ENCODE results near the gene ATF7.
"Not testable (repeated sequence)": the region's sequence is repeated elsewhere in the genome, so short reads cannot be mapped to it uniquely, and the experiment has no call there.

ATF7 gene

GRCh38 chr12:53564941-53565340 is 61.2 kb downstream of the ATF7 start:
- DNase-seq (ENCODE audit: low read depth) = no peak

DNA sequence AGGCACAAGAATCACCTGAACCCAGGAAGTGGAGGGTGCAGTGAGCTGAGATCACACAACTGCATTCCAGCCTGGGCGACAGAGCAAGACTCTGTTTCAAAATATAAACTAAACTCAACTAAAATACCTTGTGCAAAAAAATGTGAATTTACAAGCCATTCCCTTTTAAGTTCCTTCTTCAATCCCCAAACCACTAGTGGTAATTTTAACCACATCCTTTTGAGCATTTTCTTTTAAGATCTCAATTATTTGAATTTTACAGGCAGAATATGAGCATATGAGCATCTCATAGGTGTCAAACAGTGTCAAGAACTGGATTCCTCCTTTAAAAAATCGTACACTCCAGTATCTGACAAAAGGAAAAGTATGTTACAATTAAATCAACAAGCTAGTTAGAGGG is 61.9 kb downstream of the ATF7 start:
- DNase-seq (ENCODE audit: low read depth) = no peak

DNA sequence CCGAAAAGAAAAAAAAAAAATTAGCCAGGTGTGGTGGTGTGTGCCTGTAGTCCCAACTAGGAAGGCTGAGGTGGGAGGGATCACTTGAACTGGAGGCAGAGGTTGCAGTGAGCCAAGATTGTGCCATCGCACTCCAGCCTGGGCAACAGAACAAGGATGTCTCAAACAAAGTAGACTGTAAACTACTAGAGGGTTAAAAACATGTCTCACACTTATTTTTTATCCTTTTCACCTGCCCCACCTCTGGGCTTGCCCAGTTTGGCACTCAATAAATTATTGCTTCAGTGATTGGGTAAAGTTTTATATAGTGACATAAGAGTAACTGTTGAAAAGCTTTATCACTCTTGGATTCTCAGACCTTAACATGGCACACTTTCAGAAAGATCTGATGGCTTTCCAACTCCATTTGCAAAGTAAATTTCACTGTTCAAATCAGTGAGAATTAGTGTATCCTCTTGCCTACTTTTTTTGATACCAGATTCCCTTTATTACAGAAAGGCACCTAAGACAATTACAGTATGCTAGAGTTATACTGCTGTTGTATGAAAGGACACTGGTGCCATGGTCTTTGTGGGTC is 62.6 kb downstream of the ATF7 start:
- no peak for DNase-seq (ENCODE audit: low read depth)

GRCh38 chr12:53561590-53561953 is 64.6 kb downstream of the ATF7 start:
- DNase-seq (ENCODE audit: low read depth) = peak; percentile 82

DNA sequence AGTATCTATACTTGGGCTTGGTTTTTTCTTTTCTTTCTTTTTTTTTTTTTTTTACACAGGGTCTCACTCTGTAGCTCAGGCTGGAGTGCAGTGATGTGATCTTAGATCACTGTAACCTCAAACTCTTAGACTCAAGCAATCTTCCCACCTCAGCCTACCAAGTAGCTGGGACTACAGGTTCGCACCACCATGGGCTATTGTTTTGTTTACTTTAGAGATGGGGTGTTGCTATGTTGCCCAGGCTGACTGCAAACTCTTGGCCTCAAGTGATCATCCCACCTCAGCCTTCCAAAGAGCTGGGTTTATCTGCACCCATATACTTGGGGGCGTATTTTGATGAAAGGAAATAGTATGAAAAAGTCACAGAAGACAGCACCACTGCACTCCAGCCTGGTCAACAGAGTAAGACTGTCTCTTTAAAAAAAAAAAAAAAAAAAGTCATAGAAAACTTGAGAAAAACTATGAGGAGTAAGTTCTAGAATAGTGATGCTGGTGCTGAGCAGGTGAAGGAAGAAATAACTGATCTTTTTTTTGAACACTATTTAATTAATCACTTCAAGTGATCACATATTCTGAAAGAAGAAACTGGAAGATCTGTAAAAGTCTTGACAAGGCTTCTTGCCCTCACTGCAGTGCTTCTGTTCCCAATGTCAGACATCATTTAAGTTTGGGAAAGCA is 65.1 kb downstream of the ATF7 start:
- no peak for DNase-seq (ENCODE audit: low read depth)

DNA sequence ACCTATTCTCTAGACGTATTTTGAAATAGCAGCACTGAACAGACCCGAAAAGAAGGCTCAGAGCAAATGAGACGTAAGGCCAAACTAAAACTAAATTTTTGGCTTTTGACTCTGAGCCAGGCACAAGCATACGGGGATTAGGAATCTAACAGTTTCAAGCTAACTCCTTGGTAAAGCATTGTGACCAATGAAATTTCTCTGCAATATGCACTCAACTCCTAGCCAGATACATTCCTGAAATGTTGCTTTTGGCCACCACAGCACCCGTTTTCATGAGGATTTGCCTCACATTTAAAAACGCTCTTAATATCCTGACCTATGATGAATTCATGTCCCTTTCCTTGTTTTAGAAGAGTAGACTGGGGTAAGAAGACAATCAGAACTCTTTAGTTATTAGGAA is 65.8 kb downstream of the ATF7 start:
- peak; percentile 90 for DNase-seq (ENCODE audit: low read depth)

DNA sequence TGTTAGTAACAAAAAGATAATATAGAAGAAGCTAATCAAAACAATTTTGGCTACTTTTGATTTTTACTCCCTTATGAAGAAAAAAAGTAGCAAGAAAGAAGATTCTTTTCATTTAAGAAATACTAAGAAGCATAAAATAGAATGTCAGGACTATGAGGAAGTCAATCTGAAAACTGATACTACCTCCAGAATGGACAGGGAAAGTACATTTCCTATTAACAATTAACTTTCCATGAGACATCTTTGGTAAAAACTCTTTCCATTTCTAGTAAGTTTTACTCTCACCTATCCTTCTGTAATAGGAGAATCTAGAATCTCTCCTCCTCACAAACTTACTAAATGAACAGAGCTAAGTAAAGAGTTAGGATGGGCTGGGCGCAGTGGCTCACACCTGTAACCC is 67.6 kb downstream of the ATF7 start:
- no peak for DNase-seq (ENCODE audit: low read depth)

DNA sequence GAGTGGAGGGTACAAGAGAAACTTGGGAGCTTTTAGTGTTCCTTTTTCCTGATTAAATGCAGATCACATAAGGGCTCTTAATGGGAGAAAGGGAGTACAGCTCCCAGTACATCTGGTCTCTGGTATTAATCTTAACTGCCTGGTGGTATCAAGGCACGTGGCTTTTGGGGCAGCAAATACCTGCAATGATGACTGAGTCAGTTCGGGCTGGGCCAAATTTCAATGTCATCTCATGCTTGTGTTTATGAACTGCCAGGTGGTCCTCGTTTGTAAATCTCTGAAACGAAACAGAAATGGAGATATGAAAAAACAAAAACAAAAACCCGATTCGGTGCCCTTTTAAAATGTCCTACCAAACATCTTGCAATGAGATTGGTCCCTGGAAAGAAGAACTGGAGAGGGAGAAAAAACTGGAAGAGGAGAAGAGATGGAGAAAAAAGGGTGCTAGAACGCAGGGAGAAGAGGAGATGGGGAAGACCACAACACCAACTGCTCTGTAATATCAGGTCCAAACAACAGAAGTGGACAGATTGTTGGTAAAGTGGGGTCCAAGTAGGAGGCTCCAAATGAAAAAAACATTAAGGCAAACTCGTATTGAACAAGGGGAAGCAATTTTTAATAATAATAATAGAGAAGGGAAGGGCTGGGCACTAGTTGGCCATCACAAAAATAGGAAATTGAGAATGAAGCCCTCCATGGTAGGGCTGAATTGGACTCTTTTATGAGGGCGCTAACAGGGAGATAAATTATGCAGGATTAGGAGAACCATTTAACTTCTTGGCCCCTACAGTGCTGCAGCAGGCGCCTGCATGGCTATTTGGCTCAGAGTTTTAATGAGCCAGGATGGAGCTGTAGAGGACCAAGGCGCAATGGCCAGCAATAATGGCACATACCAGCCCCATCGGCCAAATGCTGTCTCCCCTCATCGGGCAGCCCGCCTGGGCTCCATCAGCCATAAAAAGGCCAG is 73.5 kb downstream of the ATF7 start:
- no peak for DNase-seq (ENCODE audit: low read depth)

GRCh38 chr12:53551889-53552291 is 74.3 kb downstream of the ATF7 start:
- DNase-seq (ENCODE audit: low read depth) = no peak

DNA sequence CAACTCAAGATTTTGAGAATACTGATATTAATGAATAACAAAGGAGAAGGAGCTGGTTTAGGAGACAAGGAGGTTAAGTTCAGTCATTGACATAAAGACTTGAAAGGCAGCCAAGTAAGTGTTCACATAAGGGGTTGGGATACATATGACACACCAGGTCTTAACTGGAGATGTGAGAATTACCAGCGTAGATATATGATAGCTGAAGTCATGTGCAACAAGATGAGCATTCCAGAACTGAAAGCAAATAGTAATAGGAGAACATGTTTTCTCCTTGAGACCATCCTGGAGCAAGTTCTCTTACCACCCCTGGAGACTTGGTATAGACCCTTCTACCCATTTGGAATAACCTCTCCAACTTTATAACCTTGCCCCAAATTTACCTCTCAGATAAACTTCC is 75.6 kb downstream of the ATF7 start:
- no peak for DNase-seq (ENCODE audit: low read depth)

- not testable (repeated sequence) for DNase-seq (ENCODE audit: low read depth)
Measured at GRCh38 chr12:53550131-53550530, 76.1 kb downstream of the ATF7 start.

GRCh38 chr12:53548354-53548753 is 77.8 kb downstream of the ATF7 start:
- DNase-seq (ENCODE audit: low read depth) = not testable (repeated sequence)

- DNase-seq (ENCODE audit: low read depth) = peak; percentile 65
Measured at GRCh38 chr12:53543539-53543938, 82.6 kb downstream of the ATF7 start.

DNA sequence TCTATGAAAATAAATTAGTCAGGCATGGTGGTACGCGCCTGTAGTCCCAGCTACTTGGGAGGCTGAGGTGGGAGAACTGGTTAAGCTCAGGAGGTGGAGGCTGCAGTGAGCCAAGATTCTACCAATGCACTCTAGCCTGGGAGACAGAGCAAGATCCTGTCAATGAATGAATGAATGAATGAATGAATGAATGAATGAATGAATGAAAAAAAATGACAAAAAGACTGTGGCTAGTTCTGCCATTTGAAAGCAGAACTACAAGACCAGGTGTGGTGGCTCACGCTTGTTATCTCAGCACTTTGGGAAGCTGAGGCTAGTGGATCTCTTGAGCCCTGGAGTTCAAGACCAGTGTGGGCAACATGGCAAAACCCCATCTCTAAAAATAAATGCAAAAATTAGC is 86.7 kb downstream of the ATF7 start:
- DNase-seq (ENCODE audit: low read depth) = no peak

DNA sequence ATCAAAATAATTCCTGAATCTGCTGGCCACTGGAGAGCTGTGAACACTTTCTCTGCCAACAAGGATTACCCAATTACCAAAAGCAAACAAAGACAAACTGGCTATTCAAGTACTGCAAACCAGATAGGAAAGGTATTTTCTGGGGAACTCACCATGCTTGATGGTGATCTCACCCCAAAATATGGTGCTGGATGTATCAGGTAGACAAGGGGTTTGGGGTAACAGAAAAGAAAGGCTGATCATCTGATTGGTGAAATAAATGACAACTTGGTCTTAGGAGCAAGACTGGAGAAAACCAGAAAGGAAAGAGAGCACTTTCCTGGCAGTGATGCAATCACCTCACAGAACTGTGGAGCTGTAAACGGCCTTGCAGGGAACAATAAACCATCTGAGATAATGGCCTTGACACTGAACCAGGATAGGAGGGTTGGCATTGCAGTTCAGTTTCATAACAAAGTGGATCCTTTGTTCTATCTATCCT is 87.9 kb downstream of the ATF7 start:
- no peak for DNase-seq (ENCODE audit: low read depth)

- no peak for DNase-seq (ENCODE audit: low read depth)
Measured at GRCh38 chr12:53536962-53537361, 89.2 kb downstream of the ATF7 start.

DNA sequence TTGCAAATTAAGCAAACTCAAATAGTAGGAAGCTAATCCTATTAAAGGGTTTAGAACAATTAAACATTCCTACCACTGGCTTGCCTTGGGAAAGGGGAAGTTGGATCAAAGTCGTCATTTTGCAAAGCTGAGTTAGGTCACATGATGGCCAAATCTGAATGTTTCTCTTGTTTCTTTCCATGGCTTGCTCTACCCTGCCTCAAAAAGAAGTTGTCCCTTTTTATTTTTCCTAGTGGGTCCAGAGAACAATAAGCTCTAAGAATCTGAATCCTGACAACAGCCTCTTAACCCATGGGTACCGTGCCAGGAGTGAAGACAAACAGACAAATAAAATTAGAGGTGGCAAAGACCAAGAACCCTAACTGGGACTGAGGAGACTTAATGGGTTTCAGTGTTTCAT is 92.7 kb downstream of the ATF7 start:
- no peak for DNase-seq (ENCODE audit: low read depth)

- DNase-seq (ENCODE audit: low read depth) = no peak
Measured at GRCh38 chr12:53532524-53533445, 93.4 kb downstream of the ATF7 start.

GRCh38 chr12:53532021-53532420 is 94.2 kb downstream of the ATF7 start:
- no peak for DNase-seq (ENCODE audit: low read depth)

- DNase-seq (ENCODE audit: low read depth) = no peak
Measured at GRCh38 chr12:53530920-53531319, 95.3 kb downstream of the ATF7 start.

- DNase-seq (ENCODE audit: low read depth) = no peak
Measured at GRCh38 chr12:53530061-53530460, 96.1 kb downstream of the ATF7 start.

- no peak for DNase-seq (ENCODE audit: low read depth)
Measured at GRCh38 chr12:53524476-53524875, 101.7 kb downstream of the ATF7 start.

Data from stromal cell of bone marrow (primary cell).